ENCODE data around the gene SH3D21.
A peak's percentile ranks its signal among the peaks of the same experiment; 100 is the strongest.

SH3D21 gene

GRCh38 chr1:36359383-36359782, 53.2 kb downstream of the SH3D21 start:
- no peak for DNase-seq (ENCODE audit: low read depth)

GRCh38 chr1:36359911-36360550, 53.9 kb downstream of the SH3D21 start:
- DNase-seq (ENCODE audit: low read depth): no peak

GRCh38 chr1:36365381-36365780, 59.2 kb downstream of the SH3D21 start:
- DNase-seq (ENCODE audit: low read depth): no peak

- DNase-seq (ENCODE audit: low read depth): no peak
These were observed 60.0 kb downstream of the SH3D21 start for GRCh38 chr1:36366091-36366661.

GRCh38 chr1:36367066-36367465, 60.9 kb downstream of the SH3D21 start:
- no peak for DNase-seq (ENCODE audit: low read depth)

- DNase-seq (ENCODE audit: low read depth): no peak
These were observed 61.6 kb downstream of the SH3D21 start for GRCh38 chr1:36367798-36368197.

GRCh38 chr1:36369061-36369861, 63.1 kb downstream of the SH3D21 start:
- DNase-seq (ENCODE audit: low read depth): peak; percentile 74

All from activated T-helper 9 cell treated with anti-CD3 and anti-CD28 coated beads, Interleukin-2, amount 50 U/mL, for 16 hours (primary cell).